NCI-H446 (cell line): ENCODE data around the gene CDCA5.

Experiments
- DNase-seq, 2 experiments: peaks; one replicate each; lab custom pipeline; 2025; lab: John Stamatoyannopoulos, UW

The CDCA5 gene

GRCh38 chr11:65071907-65072630, 11.8 kb downstream of the CDCA5 start:
- DNase-seq: no peak

GRCh38 chr11:65069217-65069616, 14.6 kb downstream of the CDCA5 start:
- DNase-seq: no peak

GRCh38 chr11:65067446-65067845, 16.4 kb downstream of the CDCA5 start:
- no peak for DNase-seq

DNA sequence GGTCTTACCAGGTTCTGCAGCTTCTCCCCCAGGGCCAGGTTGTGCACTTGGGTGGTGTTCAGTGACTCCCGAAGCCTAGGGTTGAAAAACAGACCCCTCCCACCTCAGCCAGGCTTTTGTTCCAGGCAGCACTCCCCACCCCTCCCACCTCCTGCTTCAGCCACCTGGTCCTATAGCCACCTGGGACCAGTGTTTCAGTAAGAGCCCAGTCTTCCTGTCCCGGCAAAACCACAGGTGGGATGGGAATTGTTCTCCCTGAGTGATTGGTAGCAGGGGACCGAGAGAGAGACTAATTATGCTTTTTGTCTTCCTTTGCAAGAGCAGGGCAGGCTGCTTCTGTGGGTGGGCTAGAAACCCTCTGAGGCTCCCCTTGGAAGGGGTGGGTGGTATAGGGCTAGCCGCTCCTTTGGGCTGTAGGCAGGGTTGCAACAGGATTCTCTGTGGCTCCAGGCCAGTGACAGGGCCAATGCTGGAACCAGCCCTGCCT, 17.0 kb downstream of the CDCA5 start:
- no peak for DNase-seq

DNA sequence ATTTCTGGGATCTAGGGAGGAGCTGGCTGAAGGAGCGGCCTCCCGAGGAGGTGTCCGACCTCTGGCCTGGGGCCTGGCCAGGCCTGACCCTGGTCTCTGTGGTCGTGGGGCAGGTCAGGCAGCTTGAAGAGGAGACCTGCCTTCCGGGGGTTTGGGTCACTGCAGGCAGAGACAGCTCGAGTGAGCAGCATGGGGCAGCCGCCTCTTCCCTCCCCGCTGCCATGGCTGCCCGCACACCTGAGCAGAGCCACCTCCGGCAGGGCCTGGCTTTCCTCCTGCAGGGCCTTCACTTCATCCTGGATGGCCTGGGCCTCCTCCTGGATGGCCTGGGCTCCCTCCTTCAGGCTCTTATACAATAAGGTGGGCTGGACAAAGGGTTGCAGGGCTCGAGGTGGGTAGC, 17.5 kb downstream of the CDCA5 start:
- DNase-seq: no peak

DNA sequence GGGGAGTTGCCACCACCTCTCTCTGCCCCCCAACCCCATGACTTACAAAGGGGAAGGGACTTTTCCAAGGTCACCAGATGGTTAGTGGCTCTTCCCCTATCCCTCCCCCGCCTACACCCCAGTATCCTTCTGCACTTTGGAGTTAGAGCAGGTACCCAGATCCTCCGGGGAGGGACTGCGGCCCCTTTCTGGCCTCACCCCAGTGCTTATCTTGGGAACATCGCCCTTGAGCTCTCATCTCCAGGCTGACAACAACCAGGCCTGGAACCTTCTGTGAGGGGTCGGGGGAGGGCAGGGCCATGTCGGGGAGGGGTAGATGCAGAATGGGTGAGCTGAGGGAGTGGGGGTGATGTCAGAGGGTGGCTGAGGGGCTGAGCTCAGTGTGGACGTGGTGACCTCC, 18.0 kb downstream of the CDCA5 start:
- no peak for DNase-seq

DNA sequence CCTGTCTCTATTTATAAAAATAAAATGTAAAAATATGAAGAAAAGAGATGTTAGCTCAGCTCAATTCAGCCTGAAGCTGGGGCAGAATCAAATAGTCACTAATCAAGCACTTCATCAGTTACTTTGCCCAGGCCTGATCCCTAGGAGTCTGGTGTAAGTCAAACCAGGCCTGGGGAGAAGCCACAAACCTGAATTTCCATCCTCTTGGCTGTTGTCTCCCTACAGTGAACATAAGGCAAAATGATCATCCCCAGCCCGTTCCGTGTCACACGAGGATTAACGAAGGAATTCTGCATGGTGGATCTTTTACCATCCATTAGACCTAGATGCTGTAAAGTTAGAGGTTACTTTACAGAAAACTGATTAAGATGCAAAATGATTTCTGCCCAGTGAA, 19.0 kb downstream of the CDCA5 start:
- DNase-seq: no peak

- no peak for DNase-seq
Observed at GRCh38 chr11:65063532-65063931, 20.3 kb downstream of the CDCA5 start.

GRCh38 chr11:65060913-65061408, 22.9 kb downstream of the CDCA5 start:
- DNase-seq: no peak

DNA sequence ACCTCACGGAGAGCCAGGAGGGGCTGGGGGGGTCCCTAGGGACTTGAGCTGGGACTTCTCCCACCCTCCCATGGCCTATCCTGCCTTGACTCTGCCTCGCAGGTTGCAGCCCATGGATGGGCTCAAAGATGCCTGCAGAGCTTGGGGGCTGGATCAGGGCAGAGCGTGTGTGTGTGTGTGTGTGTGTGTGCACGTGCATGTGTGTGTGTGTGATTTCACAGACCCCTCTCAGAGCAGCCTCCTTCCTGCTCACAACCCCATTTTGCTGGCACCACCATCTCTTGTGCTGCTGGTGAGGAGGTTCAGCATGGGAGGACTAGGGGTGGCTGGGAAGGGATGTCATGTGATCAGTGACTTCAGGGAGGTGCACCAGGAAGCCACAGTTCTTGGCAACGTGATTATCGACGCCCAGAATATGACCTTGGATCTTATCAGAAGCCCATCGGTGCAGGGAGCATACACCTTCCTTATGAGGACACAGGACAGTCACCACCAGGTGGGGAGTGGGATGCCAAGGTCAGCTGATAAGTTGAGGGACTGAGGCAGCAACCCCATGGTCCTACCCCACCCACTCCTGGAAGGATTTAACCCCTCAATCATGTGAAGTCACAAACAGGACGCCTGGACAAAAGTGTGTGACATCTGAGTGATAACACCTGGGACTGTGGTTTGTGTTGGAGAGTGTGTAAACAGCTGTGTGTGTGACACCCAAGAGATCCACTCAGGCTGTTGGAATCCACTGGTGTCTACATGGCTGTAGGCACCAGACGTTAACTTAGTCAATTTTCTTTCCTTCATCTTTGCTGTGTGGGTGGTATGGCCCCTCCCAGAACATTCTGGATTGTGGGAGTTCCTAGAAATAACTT, 23.6 kb downstream of the CDCA5 start:
- DNase-seq: no peak

DNA sequence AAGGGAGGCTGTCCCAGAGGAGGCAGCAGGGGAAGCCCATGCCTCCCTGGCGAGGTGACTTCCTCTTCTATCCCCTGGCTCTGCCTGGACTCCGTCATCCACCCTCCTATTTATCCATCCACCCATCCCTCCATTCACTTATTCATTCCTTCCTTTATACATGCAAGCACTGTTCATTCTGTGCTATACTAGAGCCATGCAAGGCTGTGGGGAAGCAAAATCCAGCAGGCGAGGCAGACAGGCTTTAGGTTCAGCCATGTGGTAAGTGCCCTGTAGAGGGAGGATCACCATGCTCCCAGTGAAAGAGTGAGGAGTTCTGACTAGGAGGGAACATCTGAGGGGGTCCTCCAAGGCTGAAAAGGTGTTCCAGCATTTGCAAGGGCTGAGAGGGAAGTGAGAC, 24.3 kb downstream of the CDCA5 start:
- DNase-seq: no peak

GRCh38 chr11:65058419-65059054, 25.3 kb downstream of the CDCA5 start, which contains the start of gene NAALADL1:
Gene NAALADL1 (minus strand): TSS chr11:65058553. CDS start chr11:65058521, 32 bp downstream.
- DNase-seq: no peak

- DNase-seq: no peak
Observed at GRCh38 chr11:65058012-65058411, 25.8 kb downstream of the CDCA5 start.

- no peak for DNase-seq
Observed at GRCh38 chr11:65057526-65057925, 26.3 kb downstream of the CDCA5 start.

DNA sequence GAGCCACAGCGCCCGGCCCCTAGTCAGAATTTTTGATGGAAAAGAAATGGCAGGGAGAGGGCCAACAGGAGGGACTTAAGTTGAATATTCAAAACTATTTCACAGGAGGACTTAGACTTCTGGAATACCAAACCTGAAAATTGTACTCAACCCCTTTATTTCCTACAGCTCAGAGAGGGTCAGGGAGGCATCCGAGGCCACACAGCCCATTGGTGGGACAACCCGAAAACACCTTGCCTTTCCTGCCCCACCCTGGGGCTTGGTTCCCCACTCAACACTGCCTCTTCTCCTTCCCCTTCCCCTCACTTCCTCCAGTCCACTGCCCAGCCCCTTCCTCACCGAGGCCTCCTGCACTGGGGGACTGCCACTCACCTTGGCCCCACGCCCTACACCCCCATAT, 26.8 kb downstream of the CDCA5 start:
- DNase-seq: no peak

DNA sequence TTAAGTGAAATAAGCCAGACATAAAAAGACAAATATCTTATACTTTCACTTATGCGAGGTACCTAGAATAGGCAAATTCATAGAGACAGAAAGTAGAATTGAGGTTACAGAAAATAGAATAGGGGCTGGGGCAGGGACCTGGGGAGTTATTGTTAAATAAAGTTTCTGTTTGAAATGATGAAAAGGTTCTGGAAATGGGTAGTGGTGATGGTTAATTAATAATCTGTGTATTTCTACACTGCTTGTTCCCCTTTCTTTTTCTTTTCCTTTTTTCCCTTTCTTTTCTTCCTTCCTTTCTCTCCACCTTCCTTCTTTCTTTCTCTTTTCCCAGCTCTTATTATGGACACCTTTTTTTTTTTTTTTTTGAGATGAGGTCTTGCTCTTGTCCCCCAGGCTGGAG, 28.3 kb downstream of the CDCA5 start:
- DNase-seq: no peak

DNA sequence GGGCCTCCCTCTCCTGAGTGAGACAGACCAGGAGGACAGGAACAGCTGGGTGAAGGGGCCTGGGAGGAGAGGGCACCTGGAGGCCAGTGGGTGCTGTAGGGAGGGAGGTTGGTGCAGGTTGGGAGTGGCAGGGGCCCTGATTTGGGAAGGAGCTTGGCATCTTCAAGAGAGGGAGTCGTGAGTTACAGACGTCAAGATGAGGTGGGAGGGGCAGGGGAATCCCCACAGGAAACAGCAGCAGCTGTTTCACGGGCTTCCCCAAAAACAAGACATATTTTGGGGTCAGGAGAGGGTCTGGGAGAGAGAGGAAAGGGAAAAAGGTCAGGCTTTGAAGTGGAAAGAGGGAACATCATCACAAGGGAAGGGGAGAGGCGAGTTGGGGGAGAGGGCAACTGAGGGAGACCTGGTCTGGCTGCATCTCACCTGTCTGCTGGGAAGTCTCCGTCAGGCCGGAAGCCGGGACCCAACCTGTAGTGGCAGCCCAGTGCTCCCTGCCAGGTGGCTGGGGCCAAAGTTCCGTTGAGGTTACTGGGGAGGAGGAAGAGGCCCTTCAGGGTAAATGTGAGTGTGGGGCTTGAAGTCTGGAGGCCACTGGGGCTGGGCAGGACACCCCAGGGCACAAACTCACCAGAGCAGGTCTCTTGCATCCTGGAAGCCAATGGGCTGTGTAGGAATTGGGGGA, 29.9 kb downstream of the CDCA5 start:
- no peak for DNase-seq

GRCh38 chr11:65051398-65051858, 32.4 kb downstream of the CDCA5 start:
- DNase-seq: no peak

DNA sequence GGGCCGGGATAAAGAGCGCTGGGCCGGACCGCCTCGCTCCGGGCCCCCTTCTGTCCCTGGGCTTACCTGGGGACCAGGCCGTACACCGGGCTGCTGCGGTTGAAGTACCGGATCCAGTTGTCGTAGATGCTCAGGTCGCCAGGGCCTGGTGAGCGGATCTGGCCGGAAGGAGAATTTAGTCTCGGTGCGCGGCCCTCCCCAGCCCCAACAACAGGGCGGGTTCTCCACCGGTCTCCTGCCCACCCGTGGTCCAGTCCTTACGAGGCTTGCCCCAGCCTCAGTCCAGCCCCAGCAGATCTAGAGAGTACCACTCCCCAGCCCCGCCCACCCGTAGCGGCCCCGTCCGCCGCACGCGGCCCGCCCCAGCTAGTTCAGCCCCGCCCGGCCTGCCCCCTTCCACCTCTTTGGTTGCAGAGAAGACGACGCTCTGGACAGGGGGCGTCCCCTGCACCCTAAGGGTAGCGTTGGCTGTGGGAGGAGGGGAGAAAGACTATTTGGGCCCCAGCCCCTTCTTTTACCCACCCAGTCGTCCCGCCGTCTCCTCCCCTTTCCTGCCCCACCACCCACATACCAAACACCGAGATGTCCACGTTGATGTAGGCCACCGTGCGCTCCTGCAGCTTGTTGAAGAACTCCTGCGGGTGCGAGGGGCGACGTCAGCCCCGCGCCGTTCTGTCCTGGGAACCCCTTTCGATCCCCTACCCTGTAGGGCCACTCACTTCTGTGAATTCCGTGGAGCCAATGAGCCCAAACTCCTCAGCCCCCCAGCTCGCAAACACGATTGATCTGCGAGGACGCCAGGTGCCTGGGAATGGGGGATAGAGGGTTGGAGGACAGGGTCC, 36.0 kb downstream of the CDCA5 start:
- DNase-seq: no peak

DNA sequence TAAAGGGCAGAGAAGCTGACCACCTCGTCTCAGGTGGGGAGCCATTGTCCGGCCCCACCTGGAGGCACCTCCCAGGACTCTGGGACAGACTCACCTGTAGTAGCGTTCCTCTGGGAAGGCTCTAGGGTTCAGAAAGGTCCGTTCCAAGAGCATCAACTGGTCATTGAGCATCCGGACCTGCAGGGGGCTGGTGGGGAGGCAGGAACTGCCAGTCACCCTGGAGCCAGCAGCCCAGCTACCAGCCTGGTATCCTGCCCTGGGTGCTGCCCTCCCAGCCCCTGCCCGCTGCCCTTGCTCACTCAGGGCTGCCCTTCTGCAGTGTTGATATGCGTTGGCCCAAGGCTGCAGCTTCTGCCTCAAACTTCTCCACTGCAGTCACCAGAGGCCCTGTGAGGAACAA, 38.1 kb downstream of the CDCA5 start:
- no peak for DNase-seq

- DNase-seq: no peak
Observed at GRCh38 chr11:65045061-65045460, 38.8 kb downstream of the CDCA5 start.
